ENCODE results near the gene DUSP9. TPM values are rescaled to one million over a fixed set of nuclear protein-coding genes. Genes with fewer than 3 reads are reported as not detected.

The DUSP9 gene
- total and polyA plus RNA-seq, 10 of the 15 experiments (the other 5 are each of a cell fraction or from before 2014, with no cell fraction given): 0.10 TPM; not detected in 9

GRCh38 chrX:153612413-153612812 is 34.6 kb upstream of the DUSP9 start:
- H3K9me3 ChIP-seq (replicated peaks; ENCODE audit: control insufficient read depth, insufficient read depth, low read length): no peaks in the 10 kb centered on the region; the same call in 2 of the 3 replicates
- H3K4me2 ChIP-seq (ENCODE audit: control insufficient read depth, insufficient read depth): no peak overlapping the region
- in situ Hi-C loops (cut with MboI) (no loop called here), intact Hi-C loops (cut with micrococcal nuclease; ENCODE audit: unreplicated experiment) (loop anchor here (5.0 kb wide), 1 partner anchor 55 kb away; no protein-coding TSS in a partner anchor)
- ATAC-seq (peak; percentile 58), FAIRE-seq (no peak), DNase-seq (ENCODE audit: low read depth, low spot score) (no peak)
- ChIA-PET CTCF (interaction anchor here (0.5 to 1.8 kb wide), 3 partner anchors 12 to 55 kb away, joined by 3 to 5 read pairs (median 4); no protein-coding TSS in a partner anchor), SMC1A (ENCODE audit: uncharacterized antibody, unreplicated experiment) (no interaction called here), POLR2A (no interaction called here), RAD21 (ENCODE audit: unreplicated experiment) (interaction anchor here (0.7 kb wide), 1 partner anchor 12 kb away, joined by 4 read pairs; no protein-coding TSS in a partner anchor)
- H3K79me2 ChIP-seq (ENCODE audit: control insufficient read depth, insufficient read depth, low read length): no peaks in the 10 kb centered on the region
- H4K20me1 ChIP-seq (ENCODE audit: control insufficient read depth, insufficient read depth): no peaks in the 10 kb centered on the region
- H3K9ac ChIP-seq (ENCODE audit: control insufficient read depth, insufficient read depth, low read length): no peak overlapping the region
- WGBS (ENCODE audit: insufficient coverage, insufficient replicate concordance, low lambda C conversion rate, missing lambda C conversion rate): 3% methylated on average over 9 of the region's 10 CpGs
- no peak overlapping the region for H3K4me3 ChIP-seq
- H3K27ac ChIP-seq (ENCODE audit: control insufficient read depth, insufficient read depth): no peak overlapping the region
- no peak overlapping the region for H2AFZ ChIP-seq (ENCODE audit: control insufficient read depth, low read depth, low read length)
- peaks cover 3% of the 10 kb centered on the region for H3K4me1 ChIP-seq (ENCODE audit: control insufficient read depth, insufficient read depth, low read length)
- no peaks in the 10 kb centered on the region for H3K36me3 ChIP-seq (ENCODE audit: control insufficient read depth in 2 of 2, insufficient read depth in 2 of 2, low read length in 1 of 2)
- BruUV-seq (replicated peaks): no TSS peak
- TF ChIP-seq PAX8 (IDR thresholded peaks at IDR 0.05) (no peak), SPI1 (IDR thresholded peaks at IDR 0.05; ENCODE audit: borderline replicate concordance, insufficient read depth, low read depth, low read length) (0 out of 2 replicates have a peak, but pooled peaks have one; percentile 13)
- peaks cover 0 to 2% of the 10 kb centered on the region in 2 experiments; a peak in 2 of 4 replicates for H3K27me3 ChIP-seq (replicated peaks in 1 of 2; ENCODE audit: control insufficient read depth in 2 of 2, insufficient read depth in 2 of 2, low read length in 1 of 2)

- POLR2A ChIA-PET: no interaction called here
- no peak for TF ChIP-seq RAD51 (IDR thresholded peaks at IDR 0.05)
- TF ChIP-seq, protein P1, sequence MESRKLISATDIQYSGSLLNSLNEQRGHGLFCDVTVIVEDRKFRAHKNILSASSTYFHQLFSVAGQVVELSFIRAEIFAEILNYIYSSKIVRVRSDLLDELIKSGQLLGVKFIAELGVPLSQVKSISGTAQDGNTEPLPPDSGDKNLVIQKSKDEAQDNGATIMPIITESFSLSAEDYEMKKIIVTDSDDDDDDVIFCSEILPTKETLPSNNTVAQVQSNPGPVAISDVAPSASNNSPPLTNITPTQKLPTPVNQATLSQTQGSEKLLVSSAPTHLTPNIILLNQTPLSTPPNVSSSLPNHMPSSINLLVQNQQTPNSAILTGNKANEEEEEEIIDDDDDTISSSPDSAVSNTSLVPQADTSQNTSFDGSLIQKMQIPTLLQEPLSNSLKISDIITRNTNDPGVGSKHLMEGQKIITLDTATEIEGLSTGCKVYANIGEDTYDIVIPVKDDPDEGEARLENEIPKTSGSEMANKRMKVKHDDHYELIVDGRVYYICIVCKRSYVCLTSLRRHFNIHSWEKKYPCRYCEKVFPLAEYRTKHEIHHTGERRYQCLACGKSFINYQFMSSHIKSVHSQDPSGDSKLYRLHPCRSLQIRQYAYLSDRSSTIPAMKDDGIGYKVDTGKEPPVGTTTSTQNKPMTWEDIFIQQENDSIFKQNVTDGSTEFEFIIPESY (IDR thresholded peaks at IDR 0.05): no peak
- TF ChIP-seq EZH2 (IDR thresholded peaks at IDR 0.05; ENCODE audit: borderline replicate concordance, control insufficient read depth, low read depth, low read length): no peak
- TF ChIP-seq SRF (IDR thresholded peaks at IDR 0.05; ENCODE audit: low read depth in 2 of 2, low read length in 2 of 2): no peak
- no peak for TF ChIP-seq KAT2A (conservative IDR thresholded peaks at IDR 0.05; ENCODE audit: control insufficient read depth, low read depth, low read length)
- no peak for TF ChIP-seq MYB (IDR thresholded peaks at IDR 0.05; ENCODE audit: borderline replicate concordance, low read depth, low read length)
- TF ChIP-seq ZNF207 (IDR thresholded peaks at IDR 0.05; ENCODE audit: borderline replicate concordance): no peak
- TF ChIP-seq STAT1 (conservative IDR thresholded peaks at IDR 0.05): no peak
- no peak for TF ChIP-seq PAX5 (IDR thresholded peaks at IDR 0.05; ENCODE audit: borderline replicate concordance, low read depth, low read length)
- TF ChIP-seq CBX3 (IDR thresholded peaks at IDR 0.05; ENCODE audit: borderline replicate concordance, low read depth): no peak
Measured at GRCh38 chrX:153614818-153615217, 32.2 kb upstream of the DUSP9 start.

More at GRCh38 chrX:153614818-153615217, 32.2 kb upstream of the DUSP9 start:
- H3K4me2 ChIP-seq (ENCODE audit: control insufficient read depth, insufficient read depth): no peak overlapping the region
- H3K79me2 ChIP-seq (ENCODE audit: control insufficient read depth, insufficient read depth, low read length): no peaks in the 10 kb centered on the region
- peaks cover 3% of the 10 kb centered on the region for H3K4me1 ChIP-seq (ENCODE audit: control insufficient read depth, insufficient read depth, low read length)
- intact Hi-C loops (cut with micrococcal nuclease; ENCODE audit: unreplicated experiment) (loop anchor here (5.0 kb wide), 1 partner anchor 52 kb away; no protein-coding TSS in a partner anchor), in situ Hi-C loops (cut with MboI) (no loop called here)
- no peaks in the 10 kb centered on the region for H3K36me3 ChIP-seq (ENCODE audit: control insufficient read depth in 2 of 2, insufficient read depth in 2 of 2, low read length in 1 of 2)
- H4K20me1 ChIP-seq (ENCODE audit: control insufficient read depth, insufficient read depth): no peaks in the 10 kb centered on the region
- no TSS peak for BruUV-seq (replicated peaks)
- no peak overlapping the region for H3K27ac ChIP-seq (ENCODE audit: control insufficient read depth, insufficient read depth)
- no peak for ATAC-seq
- ChIA-PET SMC1A (ENCODE audit: uncharacterized antibody, unreplicated experiment) (no interaction called here), CTCF (interaction anchor here (1.1 to 1.3 kb wide), 2 partner anchors 16 to 52 kb away, joined by 4 read pairs; no protein-coding TSS in a partner anchor), RAD21 (ENCODE audit: unreplicated experiment) (no interaction called here)
- no peak overlapping the region for H2AFZ ChIP-seq (ENCODE audit: control insufficient read depth, low read depth, low read length)
- no peaks in the 10 kb centered on the region; the same call in 2 of the 3 replicates for H3K9me3 ChIP-seq (replicated peaks; ENCODE audit: control insufficient read depth, insufficient read depth, low read length)
- WGBS (ENCODE audit: insufficient coverage, insufficient replicate concordance, low lambda C conversion rate, missing lambda C conversion rate): 41% methylated on average over 6 of the region's 6 CpGs
- FAIRE-seq: no peak
- DNase-seq (ENCODE audit: low read depth, low spot score): no peak
- H3K4me3 ChIP-seq: no peak overlapping the region
- no peak overlapping the region for H3K9ac ChIP-seq (ENCODE audit: control insufficient read depth, insufficient read depth, low read length)
- peaks cover 0 to 2% of the 10 kb centered on the region in 2 experiments; a peak in 2 of 4 replicates for H3K27me3 ChIP-seq (replicated peaks in 1 of 2; ENCODE audit: control insufficient read depth in 2 of 2, insufficient read depth in 2 of 2, low read length in 1 of 2)

All from GM12878 (cell line).